ENCODE measurements around the gene COQ8B. TPM values are rescaled to one million over a fixed set of nuclear protein-coding genes. Genes with fewer than 3 reads are reported as not detected.

The COQ8B gene
- total RNA-seq, 1 experiment from 2014 or later = 62.9 TPM

GRCh38 chr19:40662925-40663694 lies 53.6 kb downstream of the COQ8B start (continued):
- TF ChIP-seq ZBTB21 (CRISPR knock-in tag; IDR thresholded peaks at IDR 0.05; ENCODE audit: borderline replicate concordance) (peak; percentile 87), JUN (CRISPR knock-in tag; IDR thresholded peaks at IDR 0.05) (no peak), ATF1 (CRISPR knock-in tag; IDR thresholded peaks at IDR 0.05) (peak; percentile 75; the same call in 1 of the 2 replicates), GTF2I (CRISPR knock-in tag; conservative IDR thresholded peaks at IDR 0.05) (no peak), ZSCAN18 (CRISPR knock-in tag; IDR thresholded peaks at IDR 0.05) (no peak), USF2 (CRISPR knock-in tag; IDR thresholded peaks at IDR 0.05) (peak; percentile 95), TP53 (CRISPR knock-in tag; IDR thresholded peaks at IDR 0.05) (0 out of 2 replicates have a peak, but pooled peaks have one; percentile 41), OVOL2 (CRISPR knock-in tag; IDR thresholded peaks at IDR 0.05; ENCODE audit: borderline replicate concordance) (no peak), IRF2 (CRISPR knock-in tag; IDR thresholded peaks at IDR 0.05; ENCODE audit: borderline replicate concordance, low read depth) (no peak), CBFB (CRISPR knock-in tag; IDR thresholded peaks at IDR 0.05; ENCODE audit: low read depth) (peak; percentile 77; the same call in 1 of the 2 replicates), RORB (CRISPR knock-in tag; IDR thresholded peaks at IDR 0.05) (no peak), SOX15 (CRISPR knock-in tag; IDR thresholded peaks at IDR 0.05) (no peak), ZNF219 (CRISPR knock-in tag; IDR thresholded peaks at IDR 0.05; ENCODE audit: borderline replicate concordance) (no peak), TCF7 (CRISPR knock-in tag; IDR thresholded peaks at IDR 0.05; ENCODE audit: low read depth) (no peak), EMX1 (CRISPR knock-in tag; IDR thresholded peaks at IDR 0.05) (no peak), SMAD4 (CRISPR knock-in tag; IDR thresholded peaks at IDR 0.05) (no peak), ZNF138 (CRISPR knock-in tag; conservative IDR thresholded peaks at IDR 0.05) (0 out of 2 replicates have a peak, but pooled peaks have one; percentile 63), FOXK1 (CRISPR knock-in tag; IDR thresholded peaks at IDR 0.05) (peak; percentile 75; the same call in 1 of the 2 replicates), ZNF317 (CRISPR knock-in tag; IDR thresholded peaks at IDR 0.05; ENCODE audit: borderline replicate concordance, low read depth) (no peak), NR1H2 (CRISPR knock-in tag; IDR thresholded peaks at IDR 0.05) (no peak), NFE2L1 (CRISPR knock-in tag; IDR thresholded peaks at IDR 0.05) (peak; percentile 57), ZNF232 (CRISPR knock-in tag; IDR thresholded peaks at IDR 0.05) (no peak), ZNF512 (CRISPR knock-in tag; IDR thresholded peaks at IDR 0.05; ENCODE audit: borderline replicate concordance) (no peak)
- TF ChIP-seq, protein P1, sequence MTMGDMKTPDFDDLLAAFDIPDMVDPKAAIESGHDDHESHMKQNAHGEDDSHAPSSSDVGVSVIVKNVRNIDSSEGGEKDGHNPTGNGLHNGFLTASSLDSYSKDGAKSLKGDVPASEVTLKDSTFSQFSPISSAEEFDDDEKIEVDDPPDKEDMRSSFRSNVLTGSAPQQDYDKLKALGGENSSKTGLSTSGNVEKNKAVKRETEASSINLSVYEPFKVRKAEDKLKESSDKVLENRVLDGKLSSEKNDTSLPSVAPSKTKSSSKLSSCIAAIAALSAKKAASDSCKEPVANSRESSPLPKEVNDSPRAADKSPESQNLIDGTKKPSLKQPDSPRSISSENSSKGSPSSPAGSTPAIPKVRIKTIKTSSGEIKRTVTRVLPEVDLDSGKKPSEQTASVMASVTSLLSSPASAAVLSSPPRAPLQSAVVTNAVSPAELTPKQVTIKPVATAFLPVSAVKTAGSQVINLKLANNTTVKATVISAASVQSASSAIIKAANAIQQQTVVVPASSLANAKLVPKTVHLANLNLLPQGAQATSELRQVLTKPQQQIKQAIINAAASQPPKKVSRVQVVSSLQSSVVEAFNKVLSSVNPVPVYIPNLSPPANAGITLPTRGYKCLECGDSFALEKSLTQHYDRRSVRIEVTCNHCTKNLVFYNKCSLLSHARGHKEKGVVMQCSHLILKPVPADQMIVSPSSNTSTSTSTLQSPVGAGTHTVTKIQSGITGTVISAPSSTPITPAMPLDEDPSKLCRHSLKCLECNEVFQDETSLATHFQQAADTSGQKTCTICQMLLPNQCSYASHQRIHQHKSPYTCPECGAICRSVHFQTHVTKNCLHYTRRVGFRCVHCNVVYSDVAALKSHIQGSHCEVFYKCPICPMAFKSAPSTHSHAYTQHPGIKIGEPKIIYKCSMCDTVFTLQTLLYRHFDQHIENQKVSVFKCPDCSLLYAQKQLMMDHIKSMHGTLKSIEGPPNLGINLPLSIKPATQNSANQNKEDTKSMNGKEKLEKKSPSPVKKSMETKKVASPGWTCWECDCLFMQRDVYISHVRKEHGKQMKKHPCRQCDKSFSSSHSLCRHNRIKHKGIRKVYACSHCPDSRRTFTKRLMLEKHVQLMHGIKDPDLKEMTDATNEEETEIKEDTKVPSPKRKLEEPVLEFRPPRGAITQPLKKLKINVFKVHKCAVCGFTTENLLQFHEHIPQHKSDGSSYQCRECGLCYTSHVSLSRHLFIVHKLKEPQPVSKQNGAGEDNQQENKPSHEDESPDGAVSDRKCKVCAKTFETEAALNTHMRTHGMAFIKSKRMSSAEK (CRISPR knock-in tag; IDR thresholded peaks at IDR 0.05; ENCODE audit: borderline replicate concordance) = no peak
- TF ChIP-seq, protein P2, sequence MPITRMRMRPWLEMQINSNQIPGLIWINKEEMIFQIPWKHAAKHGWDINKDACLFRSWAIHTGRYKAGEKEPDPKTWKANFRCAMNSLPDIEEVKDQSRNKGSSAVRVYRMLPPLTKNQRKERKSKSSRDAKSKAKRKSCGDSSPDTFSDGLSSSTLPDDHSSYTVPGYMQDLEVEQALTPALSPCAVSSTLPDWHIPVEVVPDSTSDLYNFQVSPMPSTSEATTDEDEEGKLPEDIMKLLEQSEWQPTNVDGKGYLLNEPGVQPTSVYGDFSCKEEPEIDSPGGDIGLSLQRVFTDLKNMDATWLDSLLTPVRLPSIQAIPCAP (CRISPR knock-in tag; IDR thresholded peaks at IDR 0.05) = no peak
- TF ChIP-seq, protein P3, sequence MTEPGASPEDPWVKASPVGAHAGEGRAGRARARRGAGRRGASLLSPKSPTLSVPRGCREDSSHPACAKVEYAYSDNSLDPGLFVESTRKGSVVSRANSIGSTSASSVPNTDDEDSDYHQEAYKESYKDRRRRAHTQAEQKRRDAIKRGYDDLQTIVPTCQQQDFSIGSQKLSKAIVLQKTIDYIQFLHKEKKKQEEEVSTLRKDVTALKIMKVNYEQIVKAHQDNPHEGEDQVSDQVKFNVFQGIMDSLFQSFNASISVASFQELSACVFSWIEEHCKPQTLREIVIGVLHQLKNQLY (CRISPR knock-in tag; IDR thresholded peaks at IDR 0.05) = 0 out of 2 replicates have a peak, but pooled peaks have one; percentile 76
- TF ChIP-seq, protein P4, sequence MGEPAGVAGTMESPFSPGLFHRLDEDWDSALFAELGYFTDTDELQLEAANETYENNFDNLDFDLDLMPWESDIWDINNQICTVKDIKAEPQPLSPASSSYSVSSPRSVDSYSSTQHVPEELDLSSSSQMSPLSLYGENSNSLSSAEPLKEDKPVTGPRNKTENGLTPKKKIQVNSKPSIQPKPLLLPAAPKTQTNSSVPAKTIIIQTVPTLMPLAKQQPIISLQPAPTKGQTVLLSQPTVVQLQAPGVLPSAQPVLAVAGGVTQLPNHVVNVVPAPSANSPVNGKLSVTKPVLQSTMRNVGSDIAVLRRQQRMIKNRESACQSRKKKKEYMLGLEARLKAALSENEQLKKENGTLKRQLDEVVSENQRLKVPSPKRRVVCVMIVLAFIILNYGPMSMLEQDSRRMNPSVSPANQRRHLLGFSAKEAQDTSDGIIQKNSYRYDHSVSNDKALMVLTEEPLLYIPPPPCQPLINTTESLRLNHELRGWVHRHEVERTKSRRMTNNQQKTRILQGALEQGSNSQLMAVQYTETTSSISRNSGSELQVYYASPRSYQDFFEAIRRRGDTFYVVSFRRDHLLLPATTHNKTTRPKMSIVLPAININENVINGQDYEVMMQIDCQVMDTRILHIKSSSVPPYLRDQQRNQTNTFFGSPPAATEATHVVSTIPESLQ (CRISPR knock-in tag; IDR thresholded peaks at IDR 0.05) = no peak

Measured in WTC11 (cell line).